Nephron (organoid): ENCODE results near the gene HEATR1.

Source experiments
- H3K27ac Mint-ChIP-seq, 3 experiments: 2 replicates each; pipeline ENCODE4 v1.8.0; 2020; ENCODE audit warnings: mixed read lengths in 3 of 3, mild to moderate bottlenecking in 2 of 3, moderate library complexity in 1 of 3
- H3K27me3 Mint-ChIP-seq: 2 replicates; pipeline ENCODE4 v1.8.0; 2021; ENCODE audit warnings: low read depth, mild to moderate bottlenecking, moderate library complexity, mixed read lengths
- H3K36me3 Mint-ChIP-seq: 2 replicates; pipeline ENCODE4 v1.8.0; 2020; ENCODE audit warnings: low read depth, mixed read lengths
- H3K4me1 Mint-ChIP-seq: 2 replicates; pipeline ENCODE4 v1.8.0; 2020; ENCODE audit warnings: mixed read lengths
- H3K4me3 Mint-ChIP-seq, 3 experiments: 2 replicates each; pipeline ENCODE4 v1.8.0; 2020; ENCODE audit warnings: mild to moderate bottlenecking in 3 of 3, mixed read lengths in 3 of 3, moderate library complexity in 2 of 3
- H3K9me3 Mint-ChIP-seq: 2 replicates; pipeline ENCODE4 v1.8.0; 2020; ENCODE audit warnings: mixed read lengths
- TF ChIP-seq, protein P1 (sequence below), 3 experiments: fragments of 200-600 bp; sonication (generic); IDR thresholded peaks; one replicate each; pipeline ENCODE4 v1.5.0; 2021; ENCODE audit warnings: antibody characterized with exemption in 3 of 3; ENCODE audit not compliant: unreplicated experiment in 3 of 3

The HEATR1 gene

DNA sequence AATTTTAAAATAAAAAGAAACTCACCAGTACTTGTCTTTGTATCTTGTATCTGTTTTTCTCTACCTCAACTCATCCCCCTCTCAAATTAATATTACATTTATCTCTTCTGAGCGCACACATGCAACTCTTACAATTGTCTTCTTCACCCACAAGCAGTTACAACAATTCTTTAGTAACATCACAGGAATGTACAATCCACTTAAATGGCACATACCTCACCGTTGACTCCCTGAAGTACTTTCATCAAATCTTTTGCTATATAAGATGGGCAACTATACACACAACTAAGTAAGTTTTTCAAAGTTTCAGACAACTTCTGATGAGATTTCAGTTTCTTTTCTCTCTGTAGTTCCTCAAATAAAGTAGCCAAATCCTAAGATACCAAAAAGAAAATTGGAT is 28.3 kb downstream of the HEATR1 start:
- peaks cover 54% of the 10 kb centered on the region for H3K36me3 Mint-ChIP-seq
- H3K9me3 Mint-ChIP-seq, result no peaks in the 10 kb centered on the region
- TF ChIP-seq, protein P1, sequence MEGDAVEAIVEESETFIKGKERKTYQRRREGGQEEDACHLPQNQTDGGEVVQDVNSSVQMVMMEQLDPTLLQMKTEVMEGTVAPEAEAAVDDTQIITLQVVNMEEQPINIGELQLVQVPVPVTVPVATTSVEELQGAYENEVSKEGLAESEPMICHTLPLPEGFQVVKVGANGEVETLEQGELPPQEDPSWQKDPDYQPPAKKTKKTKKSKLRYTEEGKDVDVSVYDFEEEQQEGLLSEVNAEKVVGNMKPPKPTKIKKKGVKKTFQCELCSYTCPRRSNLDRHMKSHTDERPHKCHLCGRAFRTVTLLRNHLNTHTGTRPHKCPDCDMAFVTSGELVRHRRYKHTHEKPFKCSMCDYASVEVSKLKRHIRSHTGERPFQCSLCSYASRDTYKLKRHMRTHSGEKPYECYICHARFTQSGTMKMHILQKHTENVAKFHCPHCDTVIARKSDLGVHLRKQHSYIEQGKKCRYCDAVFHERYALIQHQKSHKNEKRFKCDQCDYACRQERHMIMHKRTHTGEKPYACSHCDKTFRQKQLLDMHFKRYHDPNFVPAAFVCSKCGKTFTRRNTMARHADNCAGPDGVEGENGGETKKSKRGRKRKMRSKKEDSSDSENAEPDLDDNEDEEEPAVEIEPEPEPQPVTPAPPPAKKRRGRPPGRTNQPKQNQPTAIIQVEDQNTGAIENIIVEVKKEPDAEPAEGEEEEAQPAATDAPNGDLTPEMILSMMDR (IDR thresholded peaks at IDR 0.05; ENCODE audit: unreplicated experiment in 3 of 3), result no peak
- no peak overlapping the region for H3K27ac Mint-ChIP-seq
- no peaks in the 10 kb centered on the region for H3K27me3 Mint-ChIP-seq
- H3K4me1 Mint-ChIP-seq, result no peaks in the 10 kb centered on the region
- no peak overlapping the region for H3K4me3 Mint-ChIP-seq

DNA sequence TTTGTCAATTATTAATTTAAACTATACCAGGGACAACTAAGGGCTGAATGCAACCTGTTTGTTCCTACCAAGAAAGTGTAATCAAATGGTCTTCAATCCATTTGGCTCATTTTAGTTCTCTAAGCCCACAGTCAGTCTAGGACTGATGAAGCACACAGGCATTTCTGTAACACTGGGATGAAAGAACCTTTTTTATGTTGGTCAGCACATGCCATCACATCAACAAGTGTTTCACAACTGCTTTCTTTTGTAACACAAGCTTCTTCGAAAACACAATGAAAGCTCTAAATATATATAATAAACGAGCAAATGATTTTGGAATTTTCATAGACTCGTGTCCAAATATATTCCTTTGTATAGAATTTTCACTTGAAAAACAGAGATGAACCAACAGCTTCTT is 28.8 kb downstream of the HEATR1 start:
- H3K27me3 Mint-ChIP-seq, result no peaks in the 10 kb centered on the region
- H3K27ac Mint-ChIP-seq, result no peak overlapping the region
- H3K36me3 Mint-ChIP-seq, result peaks cover 53% of the 10 kb centered on the region
- no peak overlapping the region for H3K4me3 Mint-ChIP-seq
- H3K4me1 Mint-ChIP-seq, result no peaks in the 10 kb centered on the region
- H3K9me3 Mint-ChIP-seq, result no peaks in the 10 kb centered on the region
- TF ChIP-seq, protein P1 (IDR thresholded peaks at IDR 0.05; ENCODE audit: unreplicated experiment in 3 of 3), result no peak

DNA sequence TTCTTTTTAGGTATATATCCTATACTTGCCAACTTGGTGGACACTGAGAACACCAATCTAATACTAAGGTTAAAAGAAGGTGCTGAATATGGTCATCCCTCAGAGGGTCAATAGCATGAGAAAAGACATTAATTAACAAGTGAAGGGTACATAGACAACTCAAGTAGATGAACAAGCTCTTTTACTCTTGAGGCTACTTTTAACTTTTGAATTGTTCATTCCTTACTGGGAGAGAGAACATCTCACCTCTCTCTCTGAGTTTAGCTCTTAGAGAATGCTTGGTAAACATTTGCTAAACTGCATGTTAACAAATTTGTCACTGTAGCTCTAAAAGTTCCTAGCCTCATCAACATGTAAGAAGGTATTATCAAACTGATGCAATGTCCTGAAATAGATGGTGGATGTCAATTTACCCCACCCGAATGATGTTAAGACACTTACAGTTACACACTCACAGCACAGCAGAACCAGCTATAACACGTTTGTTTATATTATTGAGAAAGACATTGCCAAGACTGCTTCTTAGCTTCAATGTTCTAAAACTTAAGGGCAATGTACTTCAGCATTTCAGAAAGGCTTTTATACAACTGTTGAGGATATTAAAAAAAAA is 35.9 kb downstream of the HEATR1 start:
- TF ChIP-seq, protein P1 (IDR thresholded peaks at IDR 0.05; ENCODE audit: unreplicated experiment in 3 of 3), result no peak
- no peaks in the 10 kb centered on the region for H3K9me3 Mint-ChIP-seq
- H3K4me1 Mint-ChIP-seq, result no peaks in the 10 kb centered on the region
- no peak overlapping the region for H3K27ac Mint-ChIP-seq
- H3K4me3 Mint-ChIP-seq, result no peak overlapping the region
- H3K36me3 Mint-ChIP-seq, result peaks cover 80% of the 10 kb centered on the region
- H3K27me3 Mint-ChIP-seq, result no peaks in the 10 kb centered on the region

DNA sequence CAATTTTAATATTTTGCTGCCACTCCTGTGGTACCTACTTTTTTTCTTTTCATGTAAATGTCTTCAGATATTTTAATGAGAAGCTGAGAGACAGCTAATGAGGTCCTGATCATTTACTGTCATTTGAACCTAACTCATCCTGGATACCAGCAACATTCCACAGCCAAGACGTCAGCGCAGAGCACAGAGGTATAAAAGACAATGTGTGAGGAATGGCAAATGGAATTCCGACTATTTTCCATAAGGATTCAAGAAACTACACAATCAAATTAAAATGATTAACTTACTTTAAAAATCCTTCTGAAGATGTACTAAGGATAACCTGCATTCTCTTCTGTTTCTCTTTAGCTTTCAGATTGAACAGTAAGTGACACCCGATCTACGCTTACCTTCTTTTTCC is 38.8 kb downstream of the HEATR1 start:
- Mint-ChIP-seq H3K9me3 (no peaks in the 10 kb centered on the region), H3K27me3 (no peaks in the 10 kb centered on the region), H3K27ac (no peak overlapping the region), H3K36me3 (peaks cover 86% of the 10 kb centered on the region), H3K4me1 (no peaks in the 10 kb centered on the region), H3K4me3 (no peak overlapping the region)
- TF ChIP-seq, protein P1 (IDR thresholded peaks at IDR 0.05; ENCODE audit: unreplicated experiment in 3 of 3), result no peak

DNA sequence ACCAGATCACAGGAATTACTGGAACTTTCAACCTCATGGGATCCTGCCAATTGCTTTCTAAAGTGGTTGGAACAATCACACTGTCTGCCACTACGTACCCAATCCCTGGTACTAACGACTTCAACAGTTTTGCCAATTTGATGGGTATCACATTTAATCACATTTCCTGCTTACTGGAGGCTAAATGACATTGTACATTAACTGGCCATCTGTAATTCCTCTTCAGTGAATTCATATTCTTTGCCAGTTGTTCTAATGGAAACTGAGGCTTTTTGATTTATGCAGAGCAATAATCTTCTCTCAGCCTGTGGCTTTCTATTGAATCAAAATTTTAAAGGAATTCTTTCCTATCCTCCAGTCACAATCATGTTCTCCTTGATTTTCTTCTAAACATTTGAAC is 42.3 kb downstream of the HEATR1 start:
- no peaks in the 10 kb centered on the region for H3K27me3 Mint-ChIP-seq
- H3K9me3 Mint-ChIP-seq, result no peaks in the 10 kb centered on the region
- peaks cover 76% of the 10 kb centered on the region for H3K36me3 Mint-ChIP-seq
- no peak overlapping the region for H3K4me3 Mint-ChIP-seq
- TF ChIP-seq, protein P1 (IDR thresholded peaks at IDR 0.05; ENCODE audit: unreplicated experiment in 3 of 3), result no peak
- no peaks in the 10 kb centered on the region for H3K4me1 Mint-ChIP-seq
- H3K27ac Mint-ChIP-seq, result no peak overlapping the region

DNA sequence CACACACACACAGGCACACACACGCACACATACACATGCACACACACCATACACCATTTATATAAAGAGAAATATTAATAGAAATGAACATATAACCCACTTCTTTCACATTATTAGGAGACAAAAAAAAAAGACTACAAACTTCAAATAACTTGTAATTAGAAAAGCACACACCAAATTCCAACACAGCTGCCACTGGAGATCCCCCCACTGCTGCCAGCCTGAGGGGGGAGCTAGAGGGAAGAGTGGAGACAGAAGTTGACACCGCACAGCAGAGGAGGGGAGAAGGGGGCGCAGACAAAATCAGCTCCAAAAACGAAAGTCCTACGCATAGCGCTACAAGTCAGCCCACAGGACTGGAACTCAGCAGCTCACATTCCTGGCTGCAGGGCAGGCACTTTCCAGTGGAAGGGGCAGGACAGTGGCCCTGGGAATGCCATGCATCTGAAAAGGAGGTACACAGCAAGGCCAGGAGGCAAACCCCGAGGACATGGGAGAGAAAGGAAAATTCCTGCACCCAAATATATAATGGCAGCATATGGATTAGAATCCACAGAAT is 44.0 kb downstream of the HEATR1 start:
- no peaks in the 10 kb centered on the region for H3K27me3 Mint-ChIP-seq
- no peak overlapping the region for H3K4me3 Mint-ChIP-seq
- H3K9me3 Mint-ChIP-seq, result no peaks in the 10 kb centered on the region
- peaks cover 78% of the 10 kb centered on the region for H3K36me3 Mint-ChIP-seq
- no peak overlapping the region for H3K27ac Mint-ChIP-seq
- H3K4me1 Mint-ChIP-seq, result no peaks in the 10 kb centered on the region
- TF ChIP-seq, protein P1 (IDR thresholded peaks at IDR 0.05; ENCODE audit: unreplicated experiment in 3 of 3), result no peak
